B cell (primary cell): Measurements from ENCODE around the gene DDRGK1. TPM values are rescaled to one million over a fixed set of nuclear protein-coding genes. Genes with fewer than 3 reads are reported as not detected.

Experiments
- ATAC-seq: fragments of 200-7000 bp; cut with Tn5 transposase; one replicate; pipeline ENCODE4 v1.10.0; 2021; ENCODE audit warnings: low read depth, mild to moderate bottlenecking, moderate number of reproducible peaks, moderate library complexity
- CTCF ChIA-PET: fragments of 350-600 bp; sonication (Branson Sonifier 250); formaldehyde crosslinking; loops from one replicate; lab custom pipeline; 2021; ENCODE audit warnings: antibody characterized with exemption, inconsistent platforms; lab: Charles Lee
- POLR2A ChIA-PET: fragments of 350-600 bp; sonication (Branson Sonifier 250); formaldehyde crosslinking; loops from one replicate; lab custom pipeline; 2021; ENCODE audit warnings: antibody characterized with exemption; lab: Charles Lee
- DNase-seq: peaks from one replicate; pipeline ENCODE4 v3.0.0; 2013
- H2AFZ ChIP-seq: 2 replicates; pipeline ENCODE4 v1.6.1; 2012; ENCODE audit warnings: mild to moderate bottlenecking, low read depth, low read length; ENCODE audit not compliant: insufficient read depth, poor library complexity, severe bottlenecking
- H3K27ac ChIP-seq, 2 donors: 1 replicate in 1 of 2; 2 replicates in 1 of 2; pipeline ENCODE4 v1.5.1; 2012 to 2013; ENCODE audit warnings: low read length in 2 of 2, mild to moderate bottlenecking in 2 of 2, moderate library complexity in 1 of 2
- H3K27me3 ChIP-seq, 4 experiments: fragments of 200-600 bp in 1 of 4; sonication (generic) in 1 of 4; replicated peaks in 1 of 4; 1 replicate in 2 of 4; 2 replicates in 2 of 4; pipeline versions ENCODE4 v1.6.1 to v1.7.0; 2013 to 2016; ENCODE audit warnings: low read length in 3 of 4, mild to moderate bottlenecking in 2 of 4, mixed read lengths in 1 of 4, moderate library complexity in 1 of 4; ENCODE audit not compliant: insufficient read depth in 4 of 4, control insufficient read depth in 3 of 4; ENCODE audit errors: control extremely low read depth in 1 of 4
- H3K36me3 ChIP-seq, 2 experiments: replicated peaks in 1 of 2; 1 replicate in 1 of 2; 2 replicates in 1 of 2; pipeline versions ENCODE4 v1.6.1 to v1.7.1; 2013; ENCODE audit warnings: low read length in 1 of 2; ENCODE audit not compliant: insufficient read depth in 2 of 2, control insufficient read depth in 1 of 2; ENCODE audit errors: control extremely low read depth in 1 of 2, extremely low read depth in 1 of 2
- H3K4me1 ChIP-seq, 2 donors: fragments of 200-600 bp in 1 of 2; sonication (generic) in 1 of 2; 1 replicate in 1 of 2; 2 replicates in 1 of 2; pipeline versions ENCODE4 v1.5.1 to v1.6.1; 2013 to 2017; ENCODE audit warnings: low read length in 2 of 2; ENCODE audit not compliant: control insufficient read depth in 2 of 2, insufficient read depth in 2 of 2
- H3K4me2 ChIP-seq: replicated peaks from 2 replicates; pipeline ENCODE3; 2012; ENCODE audit warnings: mild to moderate bottlenecking, low read depth, low read length; ENCODE audit not compliant: poor library complexity, severe bottlenecking
- H3K4me3 ChIP-seq, 5 experiments: fragments of 200-600 bp in 1 of 5; sonication (generic) in 1 of 5; 1 replicate in 3 of 5; 2 replicates in 2 of 5; pipeline versions ENCODE4 v1.5.1 to v1.7.0; 2011 to 2016; ENCODE audit warnings: low read length in 4 of 5, mild to moderate bottlenecking in 4 of 5, low read depth in 2 of 5, control low read depth in 1 of 5, moderate library complexity in 1 of 5; ENCODE audit not compliant: insufficient read depth in 1 of 5; ENCODE audit errors: control extremely low read depth in 1 of 5, extremely low read depth in 1 of 5
- H3K79me2 ChIP-seq: fragments of 200-600 bp; sonication (generic); one replicate; pipeline ENCODE4 v1.6.0; 2016; ENCODE audit warnings: low read length; ENCODE audit not compliant: control insufficient read depth, insufficient read depth
- H3K9ac ChIP-seq: fragments of 200-600 bp; sonication (generic); 2 replicates; pipeline ENCODE4 v1.6.1; 2017; ENCODE audit warnings: mild to moderate bottlenecking, low read length, moderate library complexity
- H3K9me3 ChIP-seq, 3 donors: one replicate each; pipeline versions ENCODE4 v1.6.1 to v1.7.1; 2013; ENCODE audit warnings: low read length in 2 of 3; ENCODE audit not compliant: control insufficient read depth in 2 of 3, insufficient read depth in 1 of 3; ENCODE audit errors: control extremely low read depth in 1 of 3
- H4K20me1 ChIP-seq: 2 replicates; pipeline ENCODE4 v1.6.0; 2012; ENCODE audit warnings: mild to moderate bottlenecking, low read length; ENCODE audit not compliant: insufficient read depth, control insufficient read depth, poor library complexity, severe bottlenecking
- H3K27ac Mint-ChIP-seq: one replicate; pipeline ENCODE4 v1.8.0; 2021; ENCODE audit warnings: mixed read lengths
- H3K27me3 Mint-ChIP-seq: one replicate; pipeline ENCODE4 v1.8.0; 2021; ENCODE audit warnings: mixed read lengths
- H3K4me1 Mint-ChIP-seq: one replicate; pipeline ENCODE4 v1.8.0; 2021; ENCODE audit warnings: mixed read lengths
- H3K4me3 Mint-ChIP-seq: one replicate; pipeline ENCODE4 v1.8.0; 2021; ENCODE audit warnings: mixed read lengths
- H3K9me3 Mint-ChIP-seq: one replicate; pipeline ENCODE4 v1.8.0; 2022; ENCODE audit warnings: mixed read lengths; ENCODE audit not compliant: insufficient read depth
- EZH2 ChIP-seq: IDR thresholded peaks from 2 replicates; pipeline ENCODE4 v1.6.1; 2012; ENCODE audit warnings: borderline replicate concordance, low read depth, mild to moderate bottlenecking, moderate library complexity, low read length; ENCODE audit not compliant: insufficient read depth, poor library complexity, severe bottlenecking
- WGBS: methylation state at CpG from one replicate; pipeline ENCODE4 v1.1.5; 2013; ENCODE audit warnings: missing lambda C conversion rate; ENCODE audit not compliant: insufficient coverage; 5-methylcytosine and 5-hydroxymethylcytosine counted together
- intact Hi-C: fragments of 100-400 bp; cut with micrococcal nuclease; formaldehyde crosslinking; loops from one replicate; pipeline ENCODE4 v1.10.0; 2022
- polyA plus RNA-seq: library from polyadenylated mRNA; depleted of rRNA; stranded (reverse); fragments of >200 nt; gene quantifications from 2 replicates; pipeline ENCODE4 v1.2.3, GENCODE V29; 2012
- total RNA-seq, 2 donors: library from RNA; stranded (reverse); fragments of 120-200 nt in 1 of 2; gene quantifications; 1 replicate in 1 of 2; 2 replicates in 1 of 2; pipeline versions ENCODE4 v1.2.3 to v1.2.4, GENCODE V29; 2013 to 2022
- TF ChIP-seq, protein P1 (sequence below): fragments of 200-600 bp; IDR thresholded peaks from one replicate; pipeline ENCODE4 v1.8.0; 2022; ENCODE audit warnings: antibody characterized with exemption, mild to moderate bottlenecking

The DDRGK1 gene
- total and polyA plus RNA-seq, 2 donors (not counting 1 experiment from before 2014, with no cell fraction given) = 35.6 to 51.9 TPM

DNA sequence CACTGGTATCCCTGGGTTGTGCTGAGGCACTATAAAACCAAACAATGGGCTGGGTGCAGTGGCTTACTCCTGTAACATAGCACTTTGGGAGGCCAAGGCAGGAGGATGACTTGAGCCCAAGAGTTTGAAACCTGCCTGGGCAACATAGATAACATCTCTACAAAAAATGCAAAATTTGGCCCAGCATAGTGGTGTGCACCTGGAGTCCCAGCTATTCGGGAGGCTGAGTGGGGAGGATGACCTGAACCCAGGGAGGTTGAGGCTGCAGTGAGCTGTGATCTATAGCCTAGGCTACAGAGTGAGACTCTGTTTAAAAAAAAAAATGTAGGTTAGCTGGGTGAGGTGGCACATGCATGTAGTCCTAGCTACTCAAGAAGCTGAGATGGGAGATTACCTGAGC, 42.2 kb upstream of the DDRGK1 start:
- Mint-ChIP-seq H3K9me3 (no peaks in the 10 kb centered on the region), H3K27me3 (peaks cover 28% of the 10 kb centered on the region), H3K27ac (no peak overlapping the region), H3K4me3 (no peak overlapping the region), H3K4me1 (peaks cover 7% of the 10 kb centered on the region)
- WGBS = 88% methylated on average over 1 of the region's 1 CpG
- POLR2A ChIA-PET = no interaction called here
- TF ChIP-seq, protein P1, sequence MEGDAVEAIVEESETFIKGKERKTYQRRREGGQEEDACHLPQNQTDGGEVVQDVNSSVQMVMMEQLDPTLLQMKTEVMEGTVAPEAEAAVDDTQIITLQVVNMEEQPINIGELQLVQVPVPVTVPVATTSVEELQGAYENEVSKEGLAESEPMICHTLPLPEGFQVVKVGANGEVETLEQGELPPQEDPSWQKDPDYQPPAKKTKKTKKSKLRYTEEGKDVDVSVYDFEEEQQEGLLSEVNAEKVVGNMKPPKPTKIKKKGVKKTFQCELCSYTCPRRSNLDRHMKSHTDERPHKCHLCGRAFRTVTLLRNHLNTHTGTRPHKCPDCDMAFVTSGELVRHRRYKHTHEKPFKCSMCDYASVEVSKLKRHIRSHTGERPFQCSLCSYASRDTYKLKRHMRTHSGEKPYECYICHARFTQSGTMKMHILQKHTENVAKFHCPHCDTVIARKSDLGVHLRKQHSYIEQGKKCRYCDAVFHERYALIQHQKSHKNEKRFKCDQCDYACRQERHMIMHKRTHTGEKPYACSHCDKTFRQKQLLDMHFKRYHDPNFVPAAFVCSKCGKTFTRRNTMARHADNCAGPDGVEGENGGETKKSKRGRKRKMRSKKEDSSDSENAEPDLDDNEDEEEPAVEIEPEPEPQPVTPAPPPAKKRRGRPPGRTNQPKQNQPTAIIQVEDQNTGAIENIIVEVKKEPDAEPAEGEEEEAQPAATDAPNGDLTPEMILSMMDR = no peak
- TF ChIP-seq EZH2 = no peak
- Histone ChIP-seq H2AFZ (no peak overlapping the region), H3K9ac (no peak overlapping the region), H3K4me2 (no peak overlapping the region), H3K4me3 (no peak overlapping the region), H4K20me1 (no peaks in the 10 kb centered on the region), H3K27me3 (peaks cover 0 to 33% (median 9%) of the 10 kb centered on the region in 4 experiments), H3K79me2 (no peaks in the 10 kb centered on the region), H3K9me3 (no peaks in the 10 kb centered on the region), H3K27ac (no peak overlapping the region), H3K36me3 (no peaks in the 10 kb centered on the region), H3K4me1 (peaks cover 11 to 12% of the 10 kb centered on the region in 2 donors)
- ATAC-seq = no peak
- intact Hi-C loops = no loop called here
- no peak for DNase-seq
- CTCF ChIA-PET = interaction anchor here (0.6 to 1.0 kb wide), 2 partner anchors 28 to 608 kb away, joined by 3 read pairs; no protein-coding TSS in a partner anchor

DNA sequence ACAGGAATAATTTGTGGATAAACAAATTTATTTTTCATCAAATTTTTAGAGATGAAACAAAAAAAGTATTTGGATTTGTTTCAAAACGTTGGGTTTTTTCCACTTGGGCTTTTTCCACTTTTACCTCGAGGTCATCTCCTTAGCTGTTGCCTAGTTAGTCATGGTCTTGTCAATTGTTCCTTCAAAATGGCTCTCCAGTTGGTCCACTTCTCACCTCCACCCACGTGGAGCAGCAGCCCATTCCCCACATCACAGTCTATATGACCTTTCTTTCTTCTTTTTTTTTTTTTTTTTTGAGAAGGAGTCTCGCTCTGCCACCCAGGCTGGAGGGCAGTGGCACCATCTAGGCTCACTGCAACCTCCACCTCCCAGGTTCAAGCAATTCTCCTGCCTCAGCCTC, 41.2 kb upstream of the DDRGK1 start:
- H2AFZ ChIP-seq = no peak overlapping the region
- H3K27ac ChIP-seq = no peak overlapping the region
- no peaks in the 10 kb centered on the region for H3K9me3 ChIP-seq
- no peak overlapping the region for H3K4me2 ChIP-seq
- H3K4me1 Mint-ChIP-seq = peaks cover 9% of the 10 kb centered on the region
- no peaks in the 10 kb centered on the region for H3K79me2 ChIP-seq
- H3K36me3 ChIP-seq = no peaks in the 10 kb centered on the region
- ChIA-PET CTCF (no interaction called here), POLR2A (interaction anchor here (0.7 kb wide), 2 partner anchors 80 to 124 kb away, joined by 6 to 8 read pairs; no protein-coding TSS in a partner anchor)
- H3K4me1 ChIP-seq = peaks cover 11 to 12% of the 10 kb centered on the region in 2 donors
- TF ChIP-seq, protein P1 = no peak
- no peak for TF ChIP-seq EZH2
- no peaks in the 10 kb centered on the region for H4K20me1 ChIP-seq
- ATAC-seq (no peak), DNase-seq (no peak)
- H3K9me3 Mint-ChIP-seq = no peaks in the 10 kb centered on the region
- H3K27me3 Mint-ChIP-seq = peaks cover 34% of the 10 kb centered on the region
- H3K27me3 ChIP-seq = peaks cover 0 to 39% (median 9%) of the 10 kb centered on the region in 4 experiments
- intact Hi-C loops = no loop called here
- H3K4me3 ChIP-seq = no peak overlapping the region
- no peak overlapping the region for H3K9ac ChIP-seq
- 100% methylated on average over 1 of the region's 4 CpGs for WGBS
- H3K27ac Mint-ChIP-seq = no peak overlapping the region
- no peak overlapping the region for H3K4me3 Mint-ChIP-seq
